Body of pancreas (tissue), 4 donors: Measurements from ENCODE around the gene SSC4D.

Source experiments
- CTCF ChIP-seq, 7 experiments: fragments of 450-650 bp in 4 of 7; fragments of 200-600 bp in 3 of 7; sonication (generic) in 3 of 7; IDR thresholded peaks; one replicate each; pipeline ENCODE4 v1.5.1; 2016 to 2019; ENCODE audit warnings: antibody characterized with exemption in 7 of 7
- POLR2A ChIP-seq, 3 donors: fragments of 450-650 bp; IDR thresholded peaks; one replicate each; pipeline ENCODE4 v1.6.1; 2016; ENCODE audit warnings: antibody characterized with exemption in 3 of 3, mild to moderate bottlenecking in 2 of 3

- TF ChIP-seq CTCF (IDR thresholded peaks at IDR 0.05): no peak
- no peak for TF ChIP-seq POLR2A (IDR thresholded peaks at IDR 0.05)
These were observed 16.7 kb upstream of the SSC4D start for GRCh38 chr7:76426246-76426645.
